Tongue (tissue), 2 donors: Measurements from ENCODE around the gene PAPPA. TPM values are rescaled to one million over a fixed set of nuclear protein-coding genes. Genes with fewer than 3 reads are reported as not detected.

ENCODE experiments used
- DNase-seq: peaks from one replicate; pipeline ENCODE4 v3.0.0-alpha.2; 2015
- total RNA-seq: library from RNA; depleted of rRNA; stranded (reverse); fragments of >200 nt; gene quantifications from one replicate; pipeline ENCODE4 v1.2.3, GENCODE V29; 2014

The PAPPA gene
- total RNA-seq, 1 donor from 2014 or later: 3.0 TPM

DNA sequence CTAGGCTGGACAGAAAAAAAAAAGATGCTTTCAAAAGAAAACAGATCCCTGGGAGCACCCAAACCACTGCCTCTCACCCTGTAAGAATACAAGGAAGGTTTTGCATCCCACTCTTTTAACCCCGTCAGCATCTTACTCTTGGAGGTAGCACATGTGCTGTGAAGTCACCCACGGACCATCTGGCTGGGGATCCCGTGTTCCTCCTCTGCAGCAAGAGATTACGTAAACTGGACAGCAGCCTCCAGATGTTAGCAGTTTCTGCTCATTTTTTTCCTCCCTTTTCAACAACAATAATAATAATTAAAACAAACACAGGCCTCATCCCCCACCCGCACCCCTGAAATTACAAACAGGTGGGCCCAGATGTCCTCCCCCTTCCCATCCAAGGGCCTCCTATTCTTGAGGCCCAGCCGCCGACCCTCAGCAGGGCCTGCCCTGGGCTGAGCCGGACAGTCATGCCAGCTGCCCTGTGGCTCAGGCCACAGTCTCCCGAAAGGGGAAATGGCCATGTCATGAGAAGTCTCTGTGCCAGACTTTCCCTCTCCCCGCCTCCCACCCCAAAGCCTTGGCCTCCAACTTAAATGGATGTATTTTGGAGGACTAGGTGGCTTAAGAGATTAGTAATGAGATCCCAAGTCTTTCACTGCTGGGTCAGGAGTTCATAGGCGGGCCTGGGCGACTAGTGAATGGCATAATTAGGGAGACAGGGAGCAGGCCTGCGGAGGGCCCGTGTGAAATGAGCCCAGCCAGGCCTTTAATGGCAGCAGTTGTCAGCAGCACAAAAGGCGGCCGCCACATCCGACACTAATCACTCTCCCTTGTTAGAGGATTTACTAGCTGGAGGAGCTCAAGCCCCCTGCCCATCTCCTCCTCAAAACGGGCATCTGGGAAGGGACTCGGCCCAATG lies 165.1 kb downstream of the PAPPA start:
- peak; percentile 82 for DNase-seq

DNA sequence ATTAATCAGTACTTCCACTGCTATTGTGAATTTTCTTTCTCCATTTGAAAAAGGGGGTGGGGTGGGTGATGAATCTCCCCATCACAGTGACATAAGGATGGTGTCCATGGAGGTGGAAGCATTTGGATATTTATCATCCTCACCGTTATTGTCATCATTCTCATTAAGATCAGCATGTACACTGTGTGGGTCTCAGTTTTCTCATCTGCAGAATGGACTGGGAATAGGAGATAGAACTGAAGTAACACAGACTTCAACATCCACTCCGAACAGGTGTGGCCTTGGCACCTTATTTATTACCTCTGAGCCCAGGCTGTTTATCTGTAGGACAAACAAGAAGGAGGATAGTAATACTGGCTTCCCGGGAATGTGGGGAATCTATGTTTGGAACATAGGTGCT lies 165.9 kb downstream of the PAPPA start:
- DNase-seq: no peak

DNA sequence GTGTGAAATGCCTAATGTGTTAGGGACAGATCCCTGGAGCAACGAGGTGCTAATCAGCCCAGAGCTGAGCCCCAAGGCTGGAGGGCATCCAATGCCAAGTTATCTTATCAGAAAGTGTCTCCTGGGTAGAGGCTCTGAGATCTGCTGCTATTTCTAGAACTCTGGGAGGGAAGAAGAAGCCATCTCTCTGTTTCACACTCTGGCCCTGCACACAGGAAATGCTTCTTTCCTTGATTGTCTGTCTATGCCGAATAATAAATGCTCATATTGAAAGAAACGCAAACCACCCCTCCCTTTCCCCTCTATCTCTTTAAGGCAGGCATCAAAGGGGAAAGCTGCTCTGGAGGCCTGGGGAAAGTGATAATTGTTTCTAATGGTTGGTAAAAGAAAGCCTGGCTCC lies 166.7 kb downstream of the PAPPA start:
- no peak for DNase-seq

DNA sequence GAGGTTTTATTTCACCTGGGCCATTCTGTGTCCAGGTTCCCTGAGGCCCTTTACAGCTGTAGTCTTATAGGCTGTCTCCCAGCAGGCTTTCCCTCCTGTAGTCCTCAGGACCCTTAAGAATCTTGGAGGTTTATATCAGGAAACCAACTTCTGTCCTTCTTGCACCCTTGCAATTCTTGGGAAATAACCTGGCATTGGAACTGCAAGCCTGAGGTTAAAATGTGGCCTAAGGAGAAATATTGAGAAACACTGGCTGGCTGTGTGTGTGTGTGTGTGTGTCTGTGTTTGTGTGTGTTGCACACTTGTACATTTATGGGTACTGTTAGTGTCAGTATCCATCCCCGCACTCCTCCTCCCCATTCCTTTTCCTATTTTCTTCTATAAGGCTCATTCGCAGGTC lies 168.9 kb downstream of the PAPPA start:
- no peak for DNase-seq

GRCh38 chr9:116323012-116323411 lies 169.4 kb downstream of the PAPPA start:
- peak; percentile 37 for DNase-seq

GRCh38 chr9:116323571-116323970 lies 170.0 kb downstream of the PAPPA start:
- DNase-seq: no peak

- DNase-seq: no peak
Observed at GRCh38 chr9:116325924-116326323, 172.3 kb downstream of the PAPPA start.

- peak; percentile 78 for DNase-seq
Observed at GRCh38 chr9:116327701-116328405, 174.3 kb downstream of the PAPPA start.

- DNase-seq: no peak
Observed at GRCh38 chr9:116329470-116329869, 175.9 kb downstream of the PAPPA start.

GRCh38 chr9:116331241-116331640 lies 177.7 kb downstream of the PAPPA start:
- no peak for DNase-seq

GRCh38 chr9:116332090-116332489 lies 178.5 kb downstream of the PAPPA start:
- no peak for DNase-seq

GRCh38 chr9:116333254-116333653 lies 179.7 kb downstream of the PAPPA start:
- no peak for DNase-seq

GRCh38 chr9:116334546-116335150 lies 181.1 kb downstream of the PAPPA start:
- DNase-seq: no peak

- DNase-seq: no peak
Observed at GRCh38 chr9:116335392-116335791, 181.8 kb downstream of the PAPPA start.

- no peak for DNase-seq
Observed at GRCh38 chr9:116336133-116336862, 182.7 kb downstream of the PAPPA start.

GRCh38 chr9:116337015-116337414 lies 183.4 kb downstream of the PAPPA start:
- no peak for DNase-seq

GRCh38 chr9:116340270-116340669 lies 186.7 kb downstream of the PAPPA start:
- no peak for DNase-seq

- DNase-seq: no peak
Observed at GRCh38 chr9:116342061-116342460, 188.5 kb downstream of the PAPPA start.

- DNase-seq: no peak
Observed at GRCh38 chr9:116342941-116343340, 189.3 kb downstream of the PAPPA start.

GRCh38 chr9:116344416-116344815 lies 190.8 kb downstream of the PAPPA start:
- no peak for DNase-seq

GRCh38 chr9:116345393-116345792 lies 191.8 kb downstream of the PAPPA start:
- DNase-seq: no peak

DNA sequence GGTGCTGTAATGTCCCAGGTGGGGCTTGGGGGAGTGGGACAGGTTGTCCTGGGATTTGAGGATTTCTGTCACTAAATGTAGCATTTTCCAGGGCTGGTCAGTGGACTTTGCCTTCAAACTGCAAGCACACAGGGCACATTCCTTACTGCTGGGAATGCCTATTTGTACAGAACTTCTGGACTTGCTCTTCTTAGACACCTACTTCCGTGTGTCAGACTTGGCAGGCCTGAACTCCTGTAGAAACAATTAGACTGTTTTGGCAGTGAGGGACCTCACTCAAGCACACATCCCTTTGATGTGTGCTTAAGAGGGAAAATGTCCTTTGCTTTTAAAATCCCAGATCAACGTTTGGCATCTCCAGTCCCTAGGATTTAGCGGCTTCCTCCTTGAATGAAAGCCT lies 192.2 kb downstream of the PAPPA start:
- DNase-seq: no peak
